Astrocyte (in vitro differentiated cells and primary cell): ENCODE measurements around the gene ZDHHC17. TPM values are rescaled to one million over a fixed set of nuclear protein-coding genes. Genes with fewer than 3 reads are reported as not detected.

Experiments
- DNase-seq: peaks from one replicate; pipeline ENCODE4 v3.0.0-alpha.2; 2010; ENCODE audit warnings: low read depth
- FAIRE-seq: peaks from 2 replicates; lab custom pipeline; 2011; peaks lifted over from hg19 to GRCh38; lab: Jason Lieb, UNC
- H2AFZ ChIP-seq: 2 replicates; pipeline ENCODE4 v1.6.0; 2012; ENCODE audit warnings: low read depth, low read length, inconsistent platforms
- H3K27ac ChIP-seq: 2 replicates; pipeline ENCODE4 v1.5.1; 2011; ENCODE audit warnings: low read depth, low read length, inconsistent platforms
- H3K27me3 ChIP-seq: 2 replicates; pipeline ENCODE4 v1.6.0; 2011; ENCODE audit warnings: low read length, inconsistent platforms; ENCODE audit not compliant: insufficient read depth
- H3K36me3 ChIP-seq: 2 replicates; pipeline ENCODE4 v1.5.1; 2011; ENCODE audit warnings: low read length, inconsistent platforms; ENCODE audit not compliant: insufficient read depth
- H3K4me1 ChIP-seq: 2 replicates; pipeline ENCODE4 v1.5.1; 2011; ENCODE audit warnings: low read length, inconsistent platforms; ENCODE audit not compliant: insufficient read depth
- H3K4me2 ChIP-seq: 2 replicates; pipeline ENCODE4 v1.6.0; 2012; ENCODE audit warnings: low read length, inconsistent platforms
- H3K4me3 ChIP-seq: 2 replicates; pipeline ENCODE4 v1.5.1; 2011; ENCODE audit warnings: low read depth, mild to moderate bottlenecking, low read length, inconsistent platforms; ENCODE audit not compliant: insufficient read depth
- H3K79me2 ChIP-seq: 2 replicates; pipeline ENCODE4 v1.6.0; 2012; ENCODE audit warnings: mild to moderate bottlenecking, low read length, inconsistent platforms; ENCODE audit not compliant: insufficient read depth
- H3K9ac ChIP-seq: 2 replicates; pipeline ENCODE4 v1.6.0; 2012; ENCODE audit warnings: mild to moderate bottlenecking, low read length, inconsistent platforms
- H3K9me3 ChIP-seq: 2 replicates; pipeline ENCODE4 v1.5.1; 2012; ENCODE audit warnings: low read depth, mild to moderate bottlenecking, low read length, inconsistent platforms; ENCODE audit not compliant: insufficient read depth
- H4K20me1 ChIP-seq: 2 replicates; pipeline ENCODE4 v1.6.0; 2012; ENCODE audit warnings: low read length, inconsistent platforms; ENCODE audit not compliant: insufficient read depth
- H3K27ac Mint-ChIP-seq: one replicate; pipeline ENCODE4 v1.8.0; 2021; ENCODE audit warnings: mild to moderate bottlenecking, mixed read lengths; ENCODE audit not compliant: unreplicated experiment
- H3K27me3 Mint-ChIP-seq: one replicate; pipeline ENCODE4 v1.8.0; 2021; ENCODE audit warnings: low read depth, mixed read lengths; ENCODE audit not compliant: unreplicated experiment
- H3K36me3 Mint-ChIP-seq: one replicate; pipeline ENCODE4 v1.8.0; 2021; ENCODE audit warnings: low read depth, mixed read lengths; ENCODE audit not compliant: unreplicated experiment
- H3K4me1 Mint-ChIP-seq: one replicate; pipeline ENCODE4 v1.8.0; 2021; ENCODE audit warnings: low read depth, mixed read lengths; ENCODE audit not compliant: unreplicated experiment
- H3K4me3 Mint-ChIP-seq: one replicate; pipeline ENCODE4 v1.8.0; 2021; ENCODE audit warnings: mild to moderate bottlenecking, moderate library complexity, mixed read lengths; ENCODE audit not compliant: unreplicated experiment
- H3K9me3 Mint-ChIP-seq: one replicate; pipeline ENCODE4 v1.8.0; 2021; ENCODE audit warnings: mild to moderate bottlenecking, mixed read lengths; ENCODE audit not compliant: unreplicated experiment
- CTCF ChIP-seq: IDR thresholded peaks from 2 replicates; pipeline ENCODE4 v1.5.1; 2011; ENCODE audit warnings: low read depth, mild to moderate bottlenecking, inconsistent platforms, low read length, moderate library complexity; ENCODE audit not compliant: insufficient read depth
- EZH2 ChIP-seq: IDR thresholded peaks from 2 replicates; pipeline ENCODE4 v1.6.1; 2012; ENCODE audit warnings: mild to moderate bottlenecking, low read length, inconsistent platforms; ENCODE audit not compliant: insufficient read depth
- total RNA-seq: library from RNA; stranded (reverse); gene quantifications from 2 replicates; pipeline ENCODE4 v1.2.1, GENCODE V29; 2021

The ZDHHC17 gene
- total RNA-seq, 1 donor from 2014 or later = 77.5 TPM

GRCh38 chr12:76874491-76875190 lies 110.7 kb downstream of the ZDHHC17 start:
- peaks cover 16% of the 10 kb centered on the region for H3K4me1 ChIP-seq
- H3K79me2 ChIP-seq = peaks cover 73% of the 10 kb centered on the region
- H3K9ac ChIP-seq = no peak overlapping the region
- DNase-seq (no peak), FAIRE-seq (no peak)
- no peak overlapping the region for H3K4me2 ChIP-seq
- Mint-ChIP-seq H3K9me3 (no peaks in the 10 kb centered on the region), H3K27me3 (no peaks in the 10 kb centered on the region), H3K4me3 (peak overlapping the region; percentile 61), H3K4me1 (peaks cover 29% of the 10 kb centered on the region), H3K27ac (peak overlapping the region; percentile 20), H3K36me3 (peaks cover 25% of the 10 kb centered on the region)
- H3K9me3 ChIP-seq = no peaks in the 10 kb centered on the region
- H3K27ac ChIP-seq = no peak overlapping the region
- H2AFZ ChIP-seq = no peak overlapping the region
- H3K36me3 ChIP-seq = no peaks in the 10 kb centered on the region
- peaks cover 29% of the 10 kb centered on the region for H4K20me1 ChIP-seq
- H3K27me3 ChIP-seq = no peaks in the 10 kb centered on the region
- TF ChIP-seq CTCF (no peak), EZH2 (no peak)
- no peak overlapping the region for H3K4me3 ChIP-seq

GRCh38 chr12:76876696-76877229 lies 112.8 kb downstream of the ZDHHC17 start:
- no peaks in the 10 kb centered on the region for H3K27me3 ChIP-seq
- peak overlapping the region; percentile 95 for H3K4me2 ChIP-seq
- no peak overlapping the region for H3K9ac ChIP-seq
- DNase-seq (no peak), FAIRE-seq (no peak)
- H3K36me3 ChIP-seq = no peaks in the 10 kb centered on the region
- no peaks in the 10 kb centered on the region for H3K27me3 Mint-ChIP-seq
- peaks cover 65% of the 10 kb centered on the region for H3K79me2 ChIP-seq
- no peaks in the 10 kb centered on the region for H3K9me3 Mint-ChIP-seq
- no peaks in the 10 kb centered on the region for H3K9me3 ChIP-seq
- peaks cover 33% of the 10 kb centered on the region for H3K4me1 Mint-ChIP-seq
- H3K36me3 Mint-ChIP-seq = peaks cover 17% of the 10 kb centered on the region
- no peak overlapping the region for H3K4me3 ChIP-seq
- H2AFZ ChIP-seq = no peak overlapping the region
- TF ChIP-seq EZH2 = no peak
- no peak for TF ChIP-seq CTCF
- H3K4me1 ChIP-seq = peaks cover 20% of the 10 kb centered on the region
- H4K20me1 ChIP-seq = peaks cover 29% of the 10 kb centered on the region
- no peak overlapping the region for H3K27ac ChIP-seq
- H3K4me3 Mint-ChIP-seq = peak overlapping the region; percentile 99
- peak overlapping the region; percentile 62 for H3K27ac Mint-ChIP-seq
